ENCODE data around the gene RPP25. TPM values are rescaled to one million over a fixed set of nuclear protein-coding genes. Genes with fewer than 3 reads are reported as not detected.

Gene RPP25
- total and polyA plus RNA-seq, 2 of the 13 experiments (the other 11 are each of a cell fraction or from before 2014, with no cell fraction given): 0.05 to 0.11 TPM

DNA sequence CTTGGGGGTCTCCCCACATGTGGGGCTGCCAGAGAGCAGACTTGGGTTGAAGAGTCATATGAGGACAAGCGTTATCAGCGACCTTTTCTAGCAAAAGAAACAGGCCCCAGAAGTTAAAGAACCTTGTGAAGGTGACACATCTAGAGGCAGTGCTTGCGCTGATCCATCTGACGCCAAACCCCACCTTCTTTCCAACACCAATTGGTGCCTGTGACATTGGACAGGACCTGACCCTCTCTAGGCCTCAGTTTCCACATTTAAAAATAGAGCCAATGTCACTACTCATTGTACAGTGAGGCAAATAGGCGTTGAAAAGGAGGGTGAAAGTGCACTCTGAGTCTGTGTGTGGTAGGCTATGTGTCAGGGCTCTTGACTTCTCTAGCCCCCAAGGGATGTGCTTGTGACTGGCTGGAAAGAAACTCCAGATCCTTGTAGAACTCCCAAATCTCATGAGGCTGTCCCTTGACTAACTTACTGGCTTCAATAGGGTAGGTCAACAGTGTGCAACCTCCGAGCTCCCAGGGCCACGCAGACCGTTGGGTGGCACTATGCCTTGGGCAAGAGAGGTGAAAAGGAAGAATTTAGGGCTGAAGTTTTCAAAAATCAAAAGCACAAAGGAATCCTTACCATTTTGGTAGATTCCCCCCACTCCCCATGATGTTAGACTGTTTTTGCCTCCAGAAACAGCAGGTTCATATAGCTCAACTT, 49.3 kb downstream of the RPP25 start:
- H3K27me3 ChIP-seq (ENCODE audit: control insufficient read depth in 1 of 2, insufficient read depth in 2 of 2, low read length in 2 of 2): no peaks in the 10 kb centered on the region; a peak in 1 of 5 replicates
- H3K4me2 ChIP-seq (ENCODE audit: low read depth, low read length): peak overlapping the region; percentile 93
- ATAC-seq (peak; percentile 43), DNase-seq (ENCODE audit: low spot score) (no peak), FAIRE-seq (no peak)
- WGBS (ENCODE audit: low lambda C conversion rate): 35% methylated on average over 8 of the region's 8 CpGs
- intact Hi-C loops (cut with micrococcal nuclease; ENCODE audit: unreplicated experiment) (loop anchor here (5.0 kb wide), 1 partner anchor 45 kb away; no protein-coding TSS in a partner anchor), in situ Hi-C loops (cut with HindIII; ENCODE audit: extremely low pct_ligation_motif_present, low pct_unique_long_range_greater_than_20kb) (no loop called here)
- ChIA-PET CTCF (ENCODE audit: low intra/inter-chr PET ratio, low total read pairs) (no interaction called here), POLR2A (interaction anchor here (0.6 to 2.5 kb wide), 21 partner anchors 8 to 138 kb away, joined by 3 to 28 read pairs (median 4); partner anchors contain the start of genes COX5A, MPI, PPCDC and SCAMP5)
- no peaks in the 10 kb centered on the region for H4K20me1 ChIP-seq (ENCODE audit: insufficient read depth, low read length)
- TSS peak; percentile 79 for BruUV-seq (replicated peaks)
- peaks cover 11 to 30% of the 10 kb centered on the region in 2 experiments for H3K36me3 ChIP-seq (replicated peaks in 1 of 2; ENCODE audit: control insufficient read depth in 1 of 2, insufficient read depth in 2 of 2, low read length in 2 of 2)
- H3K9ac ChIP-seq (ENCODE audit: insufficient read depth, low read depth, low read length): peak overlapping the region; percentile 77
- H3K9me3 ChIP-seq (ENCODE audit: low read length): no peaks in the 10 kb centered on the region
- peak overlapping the region; percentile 76 for H3K27ac ChIP-seq (ENCODE audit: extremely low read length, insufficient read depth, low read length)
- peak overlapping the region; percentile 33 for H2AFZ ChIP-seq (ENCODE audit: low read length)
- TF ChIP-seq ZNF879 (CRISPR knock-in tag; IDR thresholded peaks at IDR 0.05) (0 out of 2 replicates have a peak, but pooled peaks have one; percentile 36), KDM5A (IDR thresholded peaks at IDR 0.05; ENCODE audit: borderline replicate concordance, low read length) (0 out of 2 replicates have a peak, but pooled peaks have one; percentile 18), NFE2L1 (CRISPR knock-in tag; IDR thresholded peaks at IDR 0.05; ENCODE audit: borderline replicate concordance) (no peak), ZNF589 (CRISPR knock-in tag; conservative IDR thresholded peaks at IDR 0.05) (no peak)
- TF ChIP-seq, protein P1, sequence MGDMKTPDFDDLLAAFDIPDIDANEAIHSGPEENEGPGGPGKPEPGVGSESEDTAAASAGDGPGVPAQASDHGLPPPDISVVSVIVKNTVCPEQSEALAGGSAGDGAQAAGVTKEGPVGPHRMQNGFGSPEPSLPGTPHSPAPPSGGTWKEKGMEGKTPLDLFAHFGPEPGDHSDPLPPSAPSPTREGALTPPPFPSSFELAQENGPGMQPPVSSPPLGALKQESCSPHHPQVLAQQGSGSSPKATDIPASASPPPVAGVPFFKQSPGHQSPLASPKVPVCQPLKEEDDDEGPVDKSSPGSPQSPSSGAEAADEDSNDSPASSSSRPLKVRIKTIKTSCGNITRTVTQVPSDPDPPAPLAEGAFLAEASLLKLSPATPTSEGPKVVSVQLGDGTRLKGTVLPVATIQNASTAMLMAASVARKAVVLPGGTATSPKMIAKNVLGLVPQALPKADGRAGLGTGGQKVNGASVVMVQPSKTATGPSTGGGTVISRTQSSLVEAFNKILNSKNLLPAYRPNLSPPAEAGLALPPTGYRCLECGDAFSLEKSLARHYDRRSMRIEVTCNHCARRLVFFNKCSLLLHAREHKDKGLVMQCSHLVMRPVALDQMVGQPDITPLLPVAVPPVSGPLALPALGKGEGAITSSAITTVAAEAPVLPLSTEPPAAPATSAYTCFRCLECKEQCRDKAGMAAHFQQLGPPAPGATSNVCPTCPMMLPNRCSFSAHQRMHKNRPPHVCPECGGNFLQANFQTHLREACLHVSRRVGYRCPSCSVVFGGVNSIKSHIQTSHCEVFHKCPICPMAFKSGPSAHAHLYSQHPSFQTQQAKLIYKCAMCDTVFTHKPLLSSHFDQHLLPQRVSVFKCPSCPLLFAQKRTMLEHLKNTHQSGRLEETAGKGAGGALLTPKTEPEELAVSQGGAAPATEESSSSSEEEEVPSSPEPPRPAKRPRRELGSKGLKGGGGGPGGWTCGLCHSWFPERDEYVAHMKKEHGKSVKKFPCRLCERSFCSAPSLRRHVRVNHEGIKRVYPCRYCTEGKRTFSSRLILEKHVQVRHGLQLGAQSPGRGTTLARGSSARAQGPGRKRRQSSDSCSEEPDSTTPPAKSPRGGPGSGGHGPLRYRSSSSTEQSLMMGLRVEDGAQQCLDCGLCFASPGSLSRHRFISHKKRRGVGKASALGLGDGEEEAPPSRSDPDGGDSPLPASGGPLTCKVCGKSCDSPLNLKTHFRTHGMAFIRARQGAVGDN (CRISPR knock-in tag; IDR thresholded peaks at IDR 0.05): peak; percentile 24; the same call in 1 of the 2 replicates
- H3K4me1 ChIP-seq (ENCODE audit: insufficient read depth, low read length): peaks cover 27% of the 10 kb centered on the region
- H3K4me3 ChIP-seq (replicated peaks in 1 of 3; ENCODE audit: insufficient read depth in 1 of 3, low read depth in 2 of 3, low read length in 3 of 3): peak overlapping the region; percentile 85 to 91 (median 88)
- peaks cover 16% of the 10 kb centered on the region for H3K79me2 ChIP-seq (ENCODE audit: insufficient read depth, low read length)

All from HepG2 (cell line).